Ascending aorta (tissue), 2 donors: ENCODE results near the gene EHD4. TPM values are rescaled to one million over a fixed set of nuclear protein-coding genes. Genes with fewer than 3 reads are reported as not detected.

Experiments
- DNase-seq, 2 donors: peaks; one replicate each; pipeline ENCODE4 v3.0.0-alpha.2; 2019; ENCODE audit warnings: low spot score in 2 of 2
- H3K27ac ChIP-seq, 2 donors: fragments of 200-600 bp; sonication (generic); one replicate each; pipeline ENCODE4 v1.5.1; 2016 to 2017; ENCODE audit warnings: mild to moderate bottlenecking in 1 of 2
- H3K27me3 ChIP-seq: fragments of 200-600 bp; sonication (generic); one replicate; pipeline ENCODE4 v1.5.1; 2017
- H3K36me3 ChIP-seq, 2 donors: fragments of 200-600 bp; sonication (generic); one replicate each; pipeline ENCODE4 v1.5.1; 2016
- H3K4me1 ChIP-seq, 2 donors: fragments of 200-600 bp; sonication (generic); one replicate each; pipeline ENCODE4 v1.5.1; 2016 to 2017; ENCODE audit warnings: mild to moderate bottlenecking in 1 of 2
- H3K4me3 ChIP-seq, 2 donors: fragments of 200-600 bp; sonication (generic); one replicate each; pipeline ENCODE4 v1.5.1; 2016 to 2017; ENCODE audit warnings: mild to moderate bottlenecking in 1 of 2
- H3K9me3 ChIP-seq, 2 donors: fragments of 200-600 bp; sonication (generic); one replicate each; pipeline ENCODE4 v1.5.1; 2016
- CTCF ChIP-seq, 3 experiments: fragments of 200-600 bp in 2 of 3; fragments of 450-650 bp in 1 of 3; sonication (generic) in 2 of 3; IDR thresholded peaks; one replicate each; pipeline ENCODE4 v1.5.1; 2016 to 2019; ENCODE audit warnings: antibody characterized with exemption in 3 of 3, mild to moderate bottlenecking in 1 of 3, moderate library complexity in 1 of 3
- intact Hi-C: fragments of 100-400 bp; cut with DNase I; formaldehyde crosslinking; loops from one replicate; pipeline ENCODE4 v1.15.1; 2023
- total RNA-seq: library from RNA; depleted of rRNA; stranded (reverse); fragments of >200 nt; gene quantifications from one replicate; pipeline ENCODE4 v1.1.0, GENCODE V29; 2016

The EHD4 gene
- total RNA-seq, 1 donor from 2014 or later = 70.4 TPM

GRCh38 chr15:41894791-41895463, 77.4 kb downstream of the EHD4 start:
- Histone ChIP-seq H3K4me3 (peak overlapping the region in 1 of 2 donors; percentile 42), H3K4me1 (peaks cover 0 to 12% of the 10 kb centered on the region in 2 donors), H3K27ac (peak overlapping the region; percentile 66 to 76), H3K36me3 (peaks cover 13 to 19% of the 10 kb centered on the region in 2 donors), H3K27me3 (no peaks in the 10 kb centered on the region), H3K9me3 (no peaks in the 10 kb centered on the region)
- peak; percentile 69 to 90 for DNase-seq
- peak in 2 of 3 experiments; percentile 21 to 38 for TF ChIP-seq CTCF (IDR thresholded peaks at IDR 0.05)
- intact Hi-C loops = loop anchor here (2.0 to 5.0 kb wide), 2 partner anchors 78 to 162 kb away; partner anchors contain the start of gene EHD4

GRCh38 chr15:41894251-41894790, 78.0 kb downstream of the EHD4 start:
- H3K27me3 ChIP-seq = no peaks in the 10 kb centered on the region
- peak overlapping the region; percentile 66 to 76 for H3K27ac ChIP-seq
- intact Hi-C loops = loop anchor here (2.0 kb wide), 1 partner anchor 78 kb away; the partner anchor contains the start of gene EHD4
- peaks cover 9 to 13% of the 10 kb centered on the region in 2 donors for H3K36me3 ChIP-seq
- TF ChIP-seq CTCF (IDR thresholded peaks at IDR 0.05) = no peak
- H3K4me1 ChIP-seq = peaks cover 0 to 12% of the 10 kb centered on the region in 2 donors
- DNase-seq = no peak
- peak overlapping the region in 1 of 2 donors; percentile 42 for H3K4me3 ChIP-seq
- no peaks in the 10 kb centered on the region for H3K9me3 ChIP-seq

- Histone ChIP-seq H3K9me3 (no peaks in the 10 kb centered on the region), H3K27ac (peak within 1 kb of the TSS; percentile 66 to 76), H3K4me1 (peaks cover 0 to 12% of the 10 kb centered on the region in 2 donors), H3K27me3 (no peaks in the 10 kb centered on the region), H3K36me3 (peaks cover 5 to 6% of the 10 kb centered on the region in 2 donors), H3K4me3 (peak within 1 kb of the TSS in 1 of 2 donors; percentile 42)
- no peak for DNase-seq
- no peak for TF ChIP-seq CTCF (IDR thresholded peaks at IDR 0.05)
- intact Hi-C loops = loop anchor here (2.0 kb wide), 1 partner anchor 79 kb away; the partner anchor contains the start of gene EHD4
These were observed 78.7 kb downstream of the EHD4 start, which contains the start of gene SPTBN5 for GRCh38 chr15:41893422-41894250. Gene SPTBN5, minus strand, starts transcription at chr15:41894053. Its CDS starts 556 bp downstream, at chr15:41893497.

GRCh38 chr15:41892621-41893421, 79.5 kb downstream of the EHD4 start:
- Histone ChIP-seq H3K27ac (no peak overlapping the region), H3K36me3 (no peaks in the 10 kb centered on the region), H3K4me1 (peaks cover 0 to 12% of the 10 kb centered on the region in 2 donors), H3K9me3 (no peaks in the 10 kb centered on the region), H3K4me3 (no peak overlapping the region), H3K27me3 (no peaks in the 10 kb centered on the region)
- DNase-seq = no peak
- intact Hi-C loops = no loop called here
- no peak for TF ChIP-seq CTCF (IDR thresholded peaks at IDR 0.05)

GRCh38 chr15:41891946-41892345, 80.4 kb downstream of the EHD4 start:
- intact Hi-C loops = no loop called here
- no peaks in the 10 kb centered on the region for H3K9me3 ChIP-seq
- H3K4me1 ChIP-seq = peaks cover 0 to 12% of the 10 kb centered on the region in 2 donors
- no peaks in the 10 kb centered on the region for H3K36me3 ChIP-seq
- no peaks in the 10 kb centered on the region for H3K27me3 ChIP-seq
- no peak for TF ChIP-seq CTCF (IDR thresholded peaks at IDR 0.05)
- H3K4me3 ChIP-seq = no peak overlapping the region
- no peak for DNase-seq
- H3K27ac ChIP-seq = no peak overlapping the region
